Chondrocyte (in vitro differentiated cells): ENCODE results near the gene NTMT1. TPM values are rescaled to one million over a fixed set of nuclear protein-coding genes. Genes with fewer than 3 reads are reported as not detected.

Source experiments
- DNase-seq: peaks from one replicate; pipeline ENCODE4 v3.0.0; 2021; ENCODE audit warnings: mixed read lengths, low spot score
- H3K27ac Mint-ChIP-seq: one replicate; pipeline ENCODE4 v1.8.0; 2021; ENCODE audit warnings: mild to moderate bottlenecking, moderate library complexity, mixed read lengths; ENCODE audit not compliant: unreplicated experiment
- H3K27me3 Mint-ChIP-seq: 2 replicates; pipeline ENCODE4 v1.8.0; 2021; ENCODE audit warnings: low read depth, mixed read lengths
- H3K36me3 Mint-ChIP-seq: 2 replicates; pipeline ENCODE4 v1.8.0; 2021; ENCODE audit warnings: low read depth, mixed read lengths
- H3K4me1 Mint-ChIP-seq: 2 replicates; pipeline ENCODE4 v1.8.0; 2021; ENCODE audit warnings: low read depth, mild to moderate bottlenecking, mixed read lengths
- H3K4me3 Mint-ChIP-seq: one replicate; pipeline ENCODE4 v1.8.0; 2021; ENCODE audit warnings: mild to moderate bottlenecking, moderate library complexity, mixed read lengths; ENCODE audit not compliant: unreplicated experiment
- H3K9me3 Mint-ChIP-seq: 2 replicates; pipeline ENCODE4 v1.8.0; 2021; ENCODE audit warnings: low read depth, mixed read lengths
- CTCF ChIP-seq: fragments of 200-600 bp; sonication (generic); IDR thresholded peaks from 2 replicates; pipeline ENCODE4 v1.5.0; 2021; ENCODE audit warnings: antibody characterized with exemption, mild to moderate bottlenecking, moderate library complexity
- total RNA-seq: library from RNA; stranded (reverse); gene quantifications from 3 replicates; pipeline ENCODE4 v1.2.1, GENCODE V29; 2021

The NTMT1 gene
- total RNA-seq, 1 donor from 2014 or later: 37.4 TPM

- no peak overlapping the region for H3K4me3 Mint-ChIP-seq
- peaks cover 9% of the 10 kb centered on the region for H3K4me1 Mint-ChIP-seq
- H3K36me3 Mint-ChIP-seq: no peaks in the 10 kb centered on the region
- TF ChIP-seq CTCF: no peak
- no peak for DNase-seq
- no peaks in the 10 kb centered on the region for H3K27me3 Mint-ChIP-seq
- no peak overlapping the region for H3K27ac Mint-ChIP-seq
- H3K9me3 Mint-ChIP-seq: no peaks in the 10 kb centered on the region
Measured at GRCh38 chr9:129581505-129582189, 44.3 kb upstream of the NTMT1 start.

GRCh38 chr9:129582855-129583254 is 43.1 kb upstream of the NTMT1 start:
- H3K27ac Mint-ChIP-seq: no peak overlapping the region
- no peaks in the 10 kb centered on the region for H3K36me3 Mint-ChIP-seq
- no peak overlapping the region for H3K4me3 Mint-ChIP-seq

GRCh38 chr9:129583308-129584038 is 42.5 kb upstream of the NTMT1 start:
- H3K36me3 Mint-ChIP-seq: no peaks in the 10 kb centered on the region
- H3K4me3 Mint-ChIP-seq: no peak overlapping the region
- no peaks in the 10 kb centered on the region for H3K27me3 Mint-ChIP-seq
- no peaks in the 10 kb centered on the region for H3K9me3 Mint-ChIP-seq
- TF ChIP-seq CTCF: no peak
- H3K4me1 Mint-ChIP-seq: peaks cover 8% of the 10 kb centered on the region
- DNase-seq: no peak
- no peak overlapping the region for H3K27ac Mint-ChIP-seq

More at GRCh38 chr9:129582855-129583254, 43.1 kb upstream of the NTMT1 start:
- Mint-ChIP-seq H3K4me1 (peaks cover 8% of the 10 kb centered on the region), H3K9me3 (no peaks in the 10 kb centered on the region), H3K27me3 (no peaks in the 10 kb centered on the region)
- DNase-seq: no peak
- no peak for TF ChIP-seq CTCF

GRCh38 chr9:129584136-129584535 is 41.8 kb upstream of the NTMT1 start:
- Mint-ChIP-seq H3K4me1 (peaks cover 8% of the 10 kb centered on the region), H3K9me3 (no peaks in the 10 kb centered on the region), H3K4me3 (no peak overlapping the region), H3K36me3 (no peaks in the 10 kb centered on the region), H3K27me3 (no peaks in the 10 kb centered on the region), H3K27ac (no peak overlapping the region)
- no peak for TF ChIP-seq CTCF
- DNase-seq: no peak

- Mint-ChIP-seq H3K4me3 (no peak overlapping the region), H3K9me3 (no peaks in the 10 kb centered on the region), H3K27me3 (no peaks in the 10 kb centered on the region), H3K36me3 (no peaks in the 10 kb centered on the region), H3K4me1 (peaks cover 8% of the 10 kb centered on the region), H3K27ac (no peak overlapping the region)
- no peak for DNase-seq
- TF ChIP-seq CTCF: no peak
Measured at GRCh38 chr9:129585352-129585751, 40.6 kb upstream of the NTMT1 start.
